Type B pancreatic cell (in vitro differentiated cells): ENCODE measurements around the gene FREM1. TPM values are rescaled to one million over a fixed set of nuclear protein-coding genes. Genes with fewer than 3 reads are reported as not detected.

ENCODE experiments used
- DNase-seq: peaks from one replicate; pipeline ENCODE4 v3.0.0; 2021; ENCODE audit warnings: mixed read lengths; ENCODE audit not compliant: unreplicated experiment; ENCODE audit errors: extremely low spot score
- H3K27ac Mint-ChIP-seq: 2 replicates; pipeline ENCODE4 v1.8.0; 2021; ENCODE audit warnings: mild to moderate bottlenecking, mixed read lengths
- H3K27me3 Mint-ChIP-seq: 2 replicates; pipeline ENCODE4 v1.8.0; 2021; ENCODE audit warnings: mixed read lengths
- H3K36me3 Mint-ChIP-seq: 2 replicates; pipeline ENCODE4 v1.8.0; 2021; ENCODE audit warnings: mixed read lengths
- H3K4me1 Mint-ChIP-seq: one replicate; pipeline ENCODE4 v1.8.0; 2021; ENCODE audit warnings: mixed read lengths; ENCODE audit not compliant: unreplicated experiment
- H3K4me3 Mint-ChIP-seq: 2 replicates; pipeline ENCODE4 v1.8.0; 2021; ENCODE audit warnings: mild to moderate bottlenecking, mixed read lengths
- H3K9me3 Mint-ChIP-seq: 2 replicates; pipeline ENCODE4 v1.8.0; 2021; ENCODE audit warnings: mixed read lengths
- total RNA-seq: library from RNA; stranded (reverse); gene quantifications from 2 replicates; pipeline ENCODE4 v1.2.1, GENCODE V29; 2021; ENCODE audit warnings: low replicate concordance
- TF ChIP-seq, protein P1 (sequence below): fragments of 200-600 bp; sonication (generic); conservative IDR thresholded peaks from 2 replicates; pipeline ENCODE4 v1.5.0; 2021; ENCODE audit warnings: antibody characterized with exemption, mild to moderate bottlenecking

The FREM1 gene
- total RNA-seq, 1 donor from 2014 or later: 50.8 TPM

DNA sequence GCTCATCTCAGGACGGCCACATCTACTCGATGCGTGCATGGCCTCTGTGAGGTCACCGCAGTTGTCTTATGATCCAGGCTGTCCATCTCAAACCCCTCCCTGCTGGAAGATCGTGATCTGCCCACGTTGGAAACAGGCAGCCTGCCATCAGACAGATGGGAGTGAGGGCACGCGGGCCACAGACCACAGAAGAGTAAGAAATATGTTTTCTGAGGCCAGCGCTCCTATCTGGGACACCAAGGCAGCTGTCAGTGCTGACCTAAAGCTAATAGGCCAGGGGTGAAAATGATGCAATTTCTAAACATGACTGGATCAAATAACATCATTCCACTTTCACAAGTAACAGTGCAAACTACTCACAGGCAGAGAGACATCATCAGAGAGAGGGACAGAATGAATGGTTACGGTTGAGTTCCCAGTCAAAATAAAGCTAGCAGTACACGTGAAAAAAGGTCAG lies 130.6 kb downstream of the FREM1 start:
- DNase-seq: no peak
- Mint-ChIP-seq H3K4me3 (no peak overlapping the region), H3K9me3 (no peaks in the 10 kb centered on the region), H3K27me3 (no peaks in the 10 kb centered on the region), H3K36me3 (peaks cover 7% of the 10 kb centered on the region), H3K27ac (no peak overlapping the region), H3K4me1 (no peaks in the 10 kb centered on the region)
- TF ChIP-seq, protein P1, sequence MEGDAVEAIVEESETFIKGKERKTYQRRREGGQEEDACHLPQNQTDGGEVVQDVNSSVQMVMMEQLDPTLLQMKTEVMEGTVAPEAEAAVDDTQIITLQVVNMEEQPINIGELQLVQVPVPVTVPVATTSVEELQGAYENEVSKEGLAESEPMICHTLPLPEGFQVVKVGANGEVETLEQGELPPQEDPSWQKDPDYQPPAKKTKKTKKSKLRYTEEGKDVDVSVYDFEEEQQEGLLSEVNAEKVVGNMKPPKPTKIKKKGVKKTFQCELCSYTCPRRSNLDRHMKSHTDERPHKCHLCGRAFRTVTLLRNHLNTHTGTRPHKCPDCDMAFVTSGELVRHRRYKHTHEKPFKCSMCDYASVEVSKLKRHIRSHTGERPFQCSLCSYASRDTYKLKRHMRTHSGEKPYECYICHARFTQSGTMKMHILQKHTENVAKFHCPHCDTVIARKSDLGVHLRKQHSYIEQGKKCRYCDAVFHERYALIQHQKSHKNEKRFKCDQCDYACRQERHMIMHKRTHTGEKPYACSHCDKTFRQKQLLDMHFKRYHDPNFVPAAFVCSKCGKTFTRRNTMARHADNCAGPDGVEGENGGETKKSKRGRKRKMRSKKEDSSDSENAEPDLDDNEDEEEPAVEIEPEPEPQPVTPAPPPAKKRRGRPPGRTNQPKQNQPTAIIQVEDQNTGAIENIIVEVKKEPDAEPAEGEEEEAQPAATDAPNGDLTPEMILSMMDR: no peak

- Mint-ChIP-seq H3K27me3 (no peaks in the 10 kb centered on the region), H3K9me3 (no peaks in the 10 kb centered on the region), H3K4me3 (no peak overlapping the region), H3K4me1 (no peaks in the 10 kb centered on the region), H3K27ac (no peak overlapping the region), H3K36me3 (peaks cover 3% of the 10 kb centered on the region)
- TF ChIP-seq, protein P1: no peak
- DNase-seq: no peak
Measured at GRCh38 chr9:14778565-14778964, 131.7 kb downstream of the FREM1 start.

GRCh38 chr9:14775917-14776316 lies 134.3 kb downstream of the FREM1 start:
- H3K27me3 Mint-ChIP-seq: no peaks in the 10 kb centered on the region

DNA sequence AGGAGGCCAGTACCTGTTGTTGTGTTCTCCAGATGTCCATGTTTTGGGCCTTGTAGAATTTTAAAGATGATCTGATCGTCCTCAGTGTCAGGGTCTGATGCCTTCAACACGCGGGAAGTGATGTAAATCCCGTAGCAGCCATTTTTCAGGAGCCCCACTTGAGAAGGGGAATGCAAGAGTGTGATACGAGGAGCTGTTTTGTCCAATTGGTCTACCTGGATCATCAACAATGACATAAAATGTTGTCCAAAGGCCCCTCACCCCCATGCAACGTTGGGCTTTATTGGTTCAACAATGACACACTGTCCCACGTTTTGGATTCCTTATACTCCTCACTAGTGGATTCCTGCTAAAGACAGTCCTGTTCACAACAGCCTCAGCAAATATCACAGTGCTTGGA lies 139.6 kb downstream of the FREM1 start:
- H3K27ac Mint-ChIP-seq: no peak overlapping the region
- H3K4me1 Mint-ChIP-seq: peaks cover 6% of the 10 kb centered on the region
- TF ChIP-seq, protein P1: no peak
- H3K36me3 Mint-ChIP-seq: no peaks in the 10 kb centered on the region
- no peaks in the 10 kb centered on the region for H3K9me3 Mint-ChIP-seq
- no peaks in the 10 kb centered on the region for H3K27me3 Mint-ChIP-seq
- no peak for DNase-seq
- H3K4me3 Mint-ChIP-seq: no peak overlapping the region

More at GRCh38 chr9:14775917-14776316, 134.3 kb downstream of the FREM1 start:
- DNase-seq: no peak
- no peak overlapping the region for H3K27ac Mint-ChIP-seq
- no peak overlapping the region for H3K4me3 Mint-ChIP-seq
- H3K36me3 Mint-ChIP-seq: peaks cover 3% of the 10 kb centered on the region
- TF ChIP-seq, protein P1: no peak
- no peaks in the 10 kb centered on the region for H3K9me3 Mint-ChIP-seq
- H3K4me1 Mint-ChIP-seq: no peaks in the 10 kb centered on the region

- TF ChIP-seq, protein P1: no peak
- no peak for DNase-seq
Measured at GRCh38 chr9:14769230-14769571, 141.0 kb downstream of the FREM1 start.

More at GRCh38 chr9:14769230-14769571, 141.0 kb downstream of the FREM1 start:
- Mint-ChIP-seq H3K4me3 (no peak overlapping the region), H3K9me3 (peaks cover under 1% of the 10 kb centered on the region), H3K27me3 (no peaks in the 10 kb centered on the region), H3K27ac (no peak overlapping the region), H3K36me3 (peaks cover 2% of the 10 kb centered on the region), H3K4me1 (peaks cover 6% of the 10 kb centered on the region)
